WTC11 (cell line): ENCODE results near the gene LHFPL6. TPM values are rescaled to one million over a fixed set of nuclear protein-coding genes. Genes with fewer than 3 reads are reported as not detected.

Source experiments
- ATAC-seq: fragments of 200-7000 bp; cut with Tn5 transposase; 2 replicates; pipeline ENCODE4 v1.10.0; 2021; ENCODE audit warnings: mild to moderate bottlenecking, moderate library complexity
- CTCF ChIA-PET: fragments of 300-600 bp; sonication (Branson Sonifier 250); formaldehyde crosslinking; loops from one replicate; lab custom pipeline; 2021; ENCODE audit warnings: antibody characterized with exemption; lab: Charles Lee
- POLR2A ChIA-PET: fragments of 350-600 bp; sonication (Branson Sonifier 250); formaldehyde crosslinking; loops from one replicate; lab custom pipeline; 2021; ENCODE audit warnings: antibody characterized with exemption; lab: Charles Lee
- DNase-seq: peaks from one replicate; pipeline ENCODE4 v3.0.0; 2021; ENCODE audit warnings: low spot score
- H3K27ac Mint-ChIP-seq: 2 replicates; pipeline ENCODE4 v1.8.0; 2021; ENCODE audit warnings: mixed read lengths
- H3K27me3 Mint-ChIP-seq: 2 replicates; pipeline ENCODE4 v1.8.0; 2021; ENCODE audit warnings: low read depth, mild to moderate bottlenecking, moderate library complexity, mixed read lengths
- H3K36me3 Mint-ChIP-seq: 2 replicates; pipeline ENCODE4 v1.8.0; 2021; ENCODE audit warnings: mixed read lengths
- H3K4me1 Mint-ChIP-seq: 2 replicates; pipeline ENCODE4 v1.8.0; 2022; ENCODE audit warnings: mixed read lengths
- H3K4me3 Mint-ChIP-seq: 2 replicates; pipeline ENCODE4 v1.8.0; 2021; ENCODE audit warnings: mild to moderate bottlenecking, moderate library complexity, mixed read lengths
- H3K9me3 Mint-ChIP-seq: 2 replicates; pipeline ENCODE4 v1.8.0; 2021; ENCODE audit warnings: mixed read lengths
- CBFB ChIP-seq: sonication (generic); formaldehyde crosslinking; IDR thresholded peaks from 2 replicates; pipeline ENCODE4 v1.8.1; 2022; ENCODE audit warnings: mild to moderate bottlenecking, low read depth, missing genetic modification reagents
- CREB1 ChIP-seq: sonication (generic); formaldehyde crosslinking; IDR thresholded peaks from 2 replicates; pipeline ENCODE4 v1.8.0; 2023; ENCODE audit warnings: mild to moderate bottlenecking, missing genetic modification reagents
- CREM ChIP-seq: sonication (generic); formaldehyde crosslinking; IDR thresholded peaks from 2 replicates; pipeline ENCODE4 v1.8.1; 2022; ENCODE audit warnings: mild to moderate bottlenecking, missing genetic modification reagents, moderate library complexity
- ESRRA ChIP-seq: sonication (generic); formaldehyde crosslinking; IDR thresholded peaks from 2 replicates; pipeline ENCODE4 v1.8.1; 2022; ENCODE audit warnings: mild to moderate bottlenecking, missing genetic modification reagents, borderline replicate concordance
- GTF2I ChIP-seq: fragments of 250-450 bp; sonication (Bioruptor Pico); conservative IDR thresholded peaks from 2 replicates; pipeline ENCODE4 v1.4.0; 2021; ENCODE audit warnings: mild to moderate bottlenecking
- IRF2 ChIP-seq: sonication (generic); formaldehyde crosslinking; IDR thresholded peaks from 2 replicates; pipeline ENCODE4 v1.8.0; 2022; ENCODE audit warnings: low read depth, missing genetic modification reagents, borderline replicate concordance
- JUN ChIP-seq: sonication (generic); formaldehyde crosslinking; IDR thresholded peaks from 2 replicates; pipeline ENCODE4 v1.8.0; 2023; ENCODE audit warnings: mild to moderate bottlenecking, missing genetic modification reagents
- KAT7 ChIP-seq: sonication (generic); formaldehyde crosslinking; IDR thresholded peaks from 2 replicates; pipeline ENCODE4 v1.8.1; 2023; ENCODE audit warnings: missing genetic modification reagents, mild to moderate bottlenecking, borderline replicate concordance
- MXD4 ChIP-seq: fragments of 250-450 bp; sonication (Bioruptor Pico); IDR thresholded peaks from 2 replicates; pipeline ENCODE4 v1.8.0; 2021; ENCODE audit warnings: mild to moderate bottlenecking, moderate library complexity, borderline replicate concordance
- NR3C1 ChIP-seq: sonication (generic); formaldehyde crosslinking; conservative IDR thresholded peaks from 2 replicates; pipeline ENCODE4 v1.8.1; 2023; ENCODE audit warnings: low read depth, mild to moderate bottlenecking, missing genetic modification reagents
- PRRX2 ChIP-seq: fragments of 250-450 bp; sonication (Bioruptor Pico); IDR thresholded peaks from 2 replicates; pipeline ENCODE4 v1.8.0; 2021; ENCODE audit warnings: mild to moderate bottlenecking
- RORB ChIP-seq: fragments of 250-450 bp; sonication (Bioruptor Pico); IDR thresholded peaks from 2 replicates; pipeline ENCODE4 v1.9.0; 2021; ENCODE audit warnings: mild to moderate bottlenecking
- SP1 ChIP-seq: sonication (generic); formaldehyde crosslinking; conservative IDR thresholded peaks from 2 replicates; pipeline ENCODE4 v1.8.1; 2022; ENCODE audit warnings: missing genetic modification reagents
- TCF7 ChIP-seq: sonication (generic); formaldehyde crosslinking; IDR thresholded peaks from 2 replicates; pipeline ENCODE4 v1.8.0; 2022; ENCODE audit warnings: mild to moderate bottlenecking, low read depth, missing genetic modification reagents, moderate library complexity
- ZNF138 ChIP-seq: sonication (generic); formaldehyde crosslinking; conservative IDR thresholded peaks from 2 replicates; pipeline ENCODE4 v1.8.1; 2022; ENCODE audit warnings: mild to moderate bottlenecking, moderate library complexity, missing genetic modification reagents
- ZNF232 ChIP-seq: sonication (generic); formaldehyde crosslinking; IDR thresholded peaks from 2 replicates; pipeline ENCODE4 v1.8.0; 2022; ENCODE audit warnings: mild to moderate bottlenecking, missing genetic modification reagents
- ZNF423 ChIP-seq: fragments of 250-450 bp; sonication (Bioruptor Pico); IDR thresholded peaks from 2 replicates; pipeline ENCODE4 v2.1.2; 2022; ENCODE audit warnings: mild to moderate bottlenecking, moderate library complexity
- ZNF671 ChIP-seq: fragments of 250-450 bp; sonication (Bioruptor Pico); IDR thresholded peaks from 2 replicates; pipeline ENCODE4 v1.8.0; 2021; ENCODE audit warnings: mild to moderate bottlenecking
- total RNA-seq: library from RNA; stranded (reverse); gene quantifications from 3 replicates; pipeline ENCODE4 v1.2.3, GENCODE V29; 2021
- TF ChIP-seq, protein P1 (sequence below): sonication (generic); formaldehyde crosslinking; IDR thresholded peaks from 2 replicates; pipeline ENCODE4 v1.8.0; 2022; ENCODE audit warnings: mild to moderate bottlenecking, missing genetic modification reagents
- TF ChIP-seq, protein P2 (sequence below): sonication (generic); formaldehyde crosslinking; IDR thresholded peaks from 2 replicates; pipeline ENCODE4 v1.8.1; 2022; ENCODE audit warnings: mild to moderate bottlenecking, moderate library complexity, missing genetic modification reagents
- TF ChIP-seq, protein P3 (sequence below): fragments of 250-450 bp; sonication (Bioruptor Pico); conservative IDR thresholded peaks from 2 replicates; pipeline ENCODE4 v1.9.0; 2021; ENCODE audit warnings: mild to moderate bottlenecking
- TF ChIP-seq, protein P4 (sequence below): sonication (generic); formaldehyde crosslinking; IDR thresholded peaks from 2 replicates; pipeline ENCODE4 v1.8.1; 2023; ENCODE audit warnings: mild to moderate bottlenecking, missing genetic modification reagents, borderline replicate concordance
- TF ChIP-seq, protein P5 (sequence below): sonication (generic); formaldehyde crosslinking; IDR thresholded peaks from 2 replicates; pipeline ENCODE4 v1.8.1; 2023; ENCODE audit warnings: mild to moderate bottlenecking, missing genetic modification reagents

LHFPL6 gene
- total RNA-seq, 1 experiment from 2014 or later = 4.5 TPM

DNA sequence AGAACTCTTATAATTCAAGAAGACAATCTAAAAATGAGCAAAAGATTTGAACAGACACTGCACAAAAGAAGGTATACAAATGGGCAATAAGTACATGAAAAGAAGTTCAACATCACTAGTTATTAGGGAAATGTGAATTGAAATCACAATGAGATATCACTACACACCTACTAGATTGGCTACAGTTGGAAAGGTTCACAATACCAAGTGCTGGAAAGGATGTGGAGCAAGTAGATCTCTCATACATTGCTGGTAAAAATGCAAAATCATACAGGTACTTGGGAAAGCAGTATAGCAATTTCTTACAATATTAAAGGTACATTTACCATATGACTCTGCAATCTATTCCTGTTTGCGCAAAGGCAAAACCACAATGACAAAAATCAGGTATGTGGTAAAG, 145.7 kb downstream of the LHFPL6 start (continued):
- TF ChIP-seq, protein P1, sequence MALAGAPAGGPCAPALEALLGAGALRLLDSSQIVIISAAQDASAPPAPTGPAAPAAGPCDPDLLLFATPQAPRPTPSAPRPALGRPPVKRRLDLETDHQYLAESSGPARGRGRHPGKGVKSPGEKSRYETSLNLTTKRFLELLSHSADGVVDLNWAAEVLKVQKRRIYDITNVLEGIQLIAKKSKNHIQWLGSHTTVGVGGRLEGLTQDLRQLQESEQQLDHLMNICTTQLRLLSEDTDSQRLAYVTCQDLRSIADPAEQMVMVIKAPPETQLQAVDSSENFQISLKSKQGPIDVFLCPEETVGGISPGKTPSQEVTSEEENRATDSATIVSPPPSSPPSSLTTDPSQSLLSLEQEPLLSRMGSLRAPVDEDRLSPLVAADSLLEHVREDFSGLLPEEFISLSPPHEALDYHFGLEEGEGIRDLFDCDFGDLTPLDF (CRISPR knock-in tag) = no peak
- TF ChIP-seq, all 79 proteins: peak for 0

DNA sequence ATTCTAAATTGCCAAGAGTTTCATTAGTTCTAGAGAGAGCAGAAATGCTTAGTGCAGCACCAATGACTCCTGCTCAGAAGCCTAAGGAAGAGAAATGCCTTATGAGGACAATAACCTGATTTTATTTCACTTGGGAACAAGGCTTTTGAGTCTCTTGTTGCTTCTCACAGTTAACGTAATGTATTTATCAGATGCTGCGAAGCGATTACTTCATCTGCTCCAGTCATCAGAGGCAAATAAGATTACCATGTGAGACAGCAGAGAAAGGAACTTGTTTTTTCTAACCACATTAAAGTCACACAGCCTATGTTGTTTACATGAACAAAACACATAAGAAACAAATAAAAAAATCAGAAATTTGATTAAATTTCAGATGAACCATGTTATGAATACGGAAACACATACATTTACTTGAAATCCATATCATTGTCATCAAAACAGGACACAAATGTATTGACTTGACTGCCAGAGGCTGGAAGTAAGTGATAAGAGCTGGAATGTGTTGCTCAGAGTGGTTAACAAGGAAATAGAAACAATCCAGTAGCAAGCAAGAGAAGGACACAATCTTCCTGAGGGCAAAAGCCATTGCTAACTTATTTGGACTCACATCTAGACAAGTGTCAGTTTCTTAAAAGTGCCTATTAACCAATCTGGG, 147.3 kb downstream of the LHFPL6 start:
- Mint-ChIP-seq H3K27ac (no peak overlapping the region), H3K27me3 (no peaks in the 10 kb centered on the region), H3K4me1 (peaks cover 10% of the 10 kb centered on the region), H3K9me3 (peaks cover 9% of the 10 kb centered on the region), H3K4me3 (no peak overlapping the region), H3K36me3 (no peaks in the 10 kb centered on the region)
- CTCF ChIA-PET = no interaction called here
- no peak for ATAC-seq
- no peak for TF ChIP-seq CREB1 (CRISPR knock-in tag)
- TF ChIP-seq IRF2 (CRISPR knock-in tag) = no peak
- no peak for TF ChIP-seq MXD4 (CRISPR knock-in tag)
- TF ChIP-seq ZNF671 (CRISPR knock-in tag) = no peak
- TF ChIP-seq ESRRA = no peak
- TF ChIP-seq ZNF138 (CRISPR knock-in tag) = no peak
- TF ChIP-seq, protein P2, sequence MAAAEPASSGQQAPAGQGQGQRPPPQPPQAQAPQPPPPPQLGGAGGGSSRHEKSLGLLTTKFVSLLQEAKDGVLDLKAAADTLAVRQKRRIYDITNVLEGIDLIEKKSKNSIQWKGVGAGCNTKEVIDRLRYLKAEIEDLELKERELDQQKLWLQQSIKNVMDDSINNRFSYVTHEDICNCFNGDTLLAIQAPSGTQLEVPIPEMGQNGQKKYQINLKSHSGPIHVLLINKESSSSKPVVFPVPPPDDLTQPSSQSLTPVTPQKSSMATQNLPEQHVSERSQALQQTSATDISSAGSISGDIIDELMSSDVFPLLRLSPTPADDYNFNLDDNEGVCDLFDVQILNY (CRISPR knock-in tag) = no peak
- no peak for TF ChIP-seq JUN (CRISPR knock-in tag)
- TF ChIP-seq ZNF423 (CRISPR knock-in tag) = no peak
- no peak for TF ChIP-seq KAT7 (CRISPR knock-in tag)
- no peak for TF ChIP-seq GTF2I (CRISPR knock-in tag)
- TF ChIP-seq CBFB = no peak
- TF ChIP-seq ZNF232 (CRISPR knock-in tag) = no peak
- TF ChIP-seq, protein P3, sequence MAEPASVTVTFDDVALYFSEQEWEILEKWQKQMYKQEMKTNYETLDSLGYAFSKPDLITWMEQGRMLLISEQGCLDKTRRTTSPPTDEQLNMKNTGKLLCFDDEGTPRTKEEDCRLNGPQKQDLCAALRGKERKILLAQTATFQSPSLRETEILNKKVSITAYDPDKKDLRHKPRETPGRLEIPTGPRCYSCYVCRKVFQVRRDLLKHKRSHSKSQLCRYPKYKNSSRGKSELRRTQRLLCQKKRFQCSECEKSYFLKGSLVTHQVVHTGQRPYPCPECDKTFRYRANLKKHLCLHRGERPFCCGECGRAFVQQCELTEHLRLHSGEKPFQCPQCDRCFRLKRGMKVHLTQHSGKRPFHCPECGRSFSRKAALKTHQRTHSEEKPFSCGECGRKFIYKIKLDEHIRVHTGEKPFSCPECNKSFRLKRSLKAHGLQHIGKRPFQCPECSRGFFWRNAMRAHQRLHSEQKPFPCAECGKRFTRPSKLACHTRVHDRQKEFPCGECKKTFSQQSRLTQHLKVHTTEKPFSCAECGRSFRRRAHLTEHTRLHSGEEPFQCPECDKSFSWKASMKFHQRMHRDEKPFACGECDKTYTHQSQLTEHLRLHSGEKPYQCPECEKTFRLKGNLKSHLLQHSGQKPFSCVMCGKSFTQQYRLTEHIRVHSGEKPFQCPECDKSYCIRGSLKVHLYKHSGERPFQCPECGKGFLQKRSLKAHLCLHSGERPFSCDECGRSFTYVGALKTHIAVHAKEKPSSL (CRISPR knock-in tag) = no peak
- TF ChIP-seq, protein P4, sequence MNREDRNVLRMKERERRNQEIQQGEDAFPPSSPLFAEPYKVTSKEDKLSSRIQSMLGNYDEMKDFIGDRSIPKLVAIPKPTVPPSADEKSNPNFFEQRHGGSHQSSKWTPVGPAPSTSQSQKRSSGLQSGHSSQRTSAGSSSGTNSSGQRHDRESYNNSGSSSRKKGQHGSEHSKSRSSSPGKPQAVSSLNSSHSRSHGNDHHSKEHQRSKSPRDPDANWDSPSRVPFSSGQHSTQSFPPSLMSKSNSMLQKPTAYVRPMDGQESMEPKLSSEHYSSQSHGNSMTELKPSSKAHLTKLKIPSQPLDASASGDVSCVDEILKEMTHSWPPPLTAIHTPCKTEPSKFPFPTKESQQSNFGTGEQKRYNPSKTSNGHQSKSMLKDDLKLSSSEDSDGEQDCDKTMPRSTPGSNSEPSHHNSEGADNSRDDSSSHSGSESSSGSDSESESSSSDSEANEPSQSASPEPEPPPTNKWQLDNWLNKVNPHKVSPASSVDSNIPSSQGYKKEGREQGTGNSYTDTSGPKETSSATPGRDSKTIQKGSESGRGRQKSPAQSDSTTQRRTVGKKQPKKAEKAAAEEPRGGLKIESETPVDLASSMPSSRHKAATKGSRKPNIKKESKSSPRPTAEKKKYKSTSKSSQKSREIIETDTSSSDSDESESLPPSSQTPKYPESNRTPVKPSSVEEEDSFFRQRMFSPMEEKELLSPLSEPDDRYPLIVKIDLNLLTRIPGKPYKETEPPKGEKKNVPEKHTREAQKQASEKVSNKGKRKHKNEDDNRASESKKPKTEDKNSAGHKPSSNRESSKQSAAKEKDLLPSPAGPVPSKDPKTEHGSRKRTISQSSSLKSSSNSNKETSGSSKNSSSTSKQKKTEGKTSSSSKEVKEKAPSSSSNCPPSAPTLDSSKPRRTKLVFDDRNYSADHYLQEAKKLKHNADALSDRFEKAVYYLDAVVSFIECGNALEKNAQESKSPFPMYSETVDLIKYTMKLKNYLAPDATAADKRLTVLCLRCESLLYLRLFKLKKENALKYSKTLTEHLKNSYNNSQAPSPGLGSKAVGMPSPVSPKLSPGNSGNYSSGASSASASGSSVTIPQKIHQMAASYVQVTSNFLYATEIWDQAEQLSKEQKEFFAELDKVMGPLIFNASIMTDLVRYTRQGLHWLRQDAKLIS (CRISPR knock-in tag) = no peak
- TF ChIP-seq SP1 = no peak
- POLR2A ChIA-PET = no interaction called here
- DNase-seq = no peak

DNA sequence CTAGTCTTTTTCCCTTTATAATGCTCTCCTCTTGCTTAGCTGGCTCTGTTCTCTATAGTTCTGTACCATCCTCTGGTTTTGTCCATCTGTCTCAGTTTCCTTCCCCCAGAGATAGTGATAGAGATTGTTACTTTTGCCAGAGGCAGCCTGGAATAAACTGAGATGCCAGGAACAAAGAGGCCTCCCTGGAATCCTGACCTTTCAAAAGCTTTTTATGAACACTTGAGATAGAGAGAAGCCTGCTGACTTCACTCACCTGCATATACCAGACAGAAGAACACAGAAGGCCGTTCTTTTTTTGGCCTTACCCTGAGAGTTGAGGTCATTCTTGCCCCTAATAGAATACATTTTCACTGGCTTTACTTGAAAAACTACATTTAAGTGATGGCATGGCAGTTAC, 150.2 kb downstream of the LHFPL6 start:
- no peak for ATAC-seq
- peaks cover 10% of the 10 kb centered on the region for H3K4me1 Mint-ChIP-seq
- TF ChIP-seq RORB (CRISPR knock-in tag) = no peak
- no peak for TF ChIP-seq TCF7
- no peak for TF ChIP-seq NR3C1 (CRISPR knock-in tag)
- no peak for TF ChIP-seq PRRX2 (CRISPR knock-in tag)
- TF ChIP-seq, protein P5, sequence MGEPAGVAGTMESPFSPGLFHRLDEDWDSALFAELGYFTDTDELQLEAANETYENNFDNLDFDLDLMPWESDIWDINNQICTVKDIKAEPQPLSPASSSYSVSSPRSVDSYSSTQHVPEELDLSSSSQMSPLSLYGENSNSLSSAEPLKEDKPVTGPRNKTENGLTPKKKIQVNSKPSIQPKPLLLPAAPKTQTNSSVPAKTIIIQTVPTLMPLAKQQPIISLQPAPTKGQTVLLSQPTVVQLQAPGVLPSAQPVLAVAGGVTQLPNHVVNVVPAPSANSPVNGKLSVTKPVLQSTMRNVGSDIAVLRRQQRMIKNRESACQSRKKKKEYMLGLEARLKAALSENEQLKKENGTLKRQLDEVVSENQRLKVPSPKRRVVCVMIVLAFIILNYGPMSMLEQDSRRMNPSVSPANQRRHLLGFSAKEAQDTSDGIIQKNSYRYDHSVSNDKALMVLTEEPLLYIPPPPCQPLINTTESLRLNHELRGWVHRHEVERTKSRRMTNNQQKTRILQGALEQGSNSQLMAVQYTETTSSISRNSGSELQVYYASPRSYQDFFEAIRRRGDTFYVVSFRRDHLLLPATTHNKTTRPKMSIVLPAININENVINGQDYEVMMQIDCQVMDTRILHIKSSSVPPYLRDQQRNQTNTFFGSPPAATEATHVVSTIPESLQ = no peak
- TF ChIP-seq CREM (CRISPR knock-in tag) = no peak
- ChIA-PET POLR2A (no interaction called here), CTCF (no interaction called here)
- H3K27me3 Mint-ChIP-seq = no peaks in the 10 kb centered on the region
- no peak for DNase-seq
- H3K4me3 Mint-ChIP-seq = no peak overlapping the region
- H3K36me3 Mint-ChIP-seq = no peaks in the 10 kb centered on the region
- H3K9me3 Mint-ChIP-seq = peaks cover 7% of the 10 kb centered on the region
- no peak overlapping the region for H3K27ac Mint-ChIP-seq
